GM12878 (cell line): ENCODE data around the gene IFT27. TPM values are rescaled to one million over a fixed set of nuclear protein-coding genes. Genes with fewer than 3 reads are reported as not detected.

Source experiments
- ATAC-seq: fragments of 200-7000 bp; cut with Tn5 transposase; 3 replicates; pipeline ENCODE4 v1.9.1; 2020; ENCODE audit warnings: mild to moderate bottlenecking, moderate library complexity
- BruUV-seq: library from RNA; stranded (reverse); fragments of 400-500 nt; replicated peaks from 2 replicates; lab custom pipeline; 2021; lab: Mats Ljungman, UMichigan
- CTCF ChIA-PET: fragments of 300-600 bp; sonication (Branson Sonifier 250); formaldehyde crosslinking; extraction: SDS; loops from one replicate; lab custom pipeline; 2021; ENCODE audit warnings: inconsistent platforms; lab: Yijun Ruan, JAX
- POLR2A ChIA-PET: fragments of 350-600 bp; formaldehyde crosslinking; extraction: SDS; loops from one replicate; lab custom pipeline; 2021; ENCODE audit warnings: inconsistent platforms; lab: Charles Lee
- RAD21 ChIA-PET: fragments of 300-600 bp; sonication (Branson Sonifier 250); formaldehyde crosslinking; loops from one replicate; lab custom pipeline; 2023; ENCODE audit warnings: antibody characterized with exemption; ENCODE audit not compliant: unreplicated experiment; lab: Charles Lee
- SMC1A ChIA-PET: fragments of 300-600 bp; sonication (Branson Sonifier 250); formaldehyde crosslinking; loops from one replicate; lab custom pipeline; 2023; ENCODE audit not compliant: unreplicated experiment, uncharacterized antibody; lab: Charles Lee
- DNase-seq: peaks from one replicate; pipeline ENCODE4 v3.0.0-alpha.2; 2011; ENCODE audit warnings: low read depth, low spot score
- FAIRE-seq: peaks from 3 replicates; lab custom pipeline; 2011; peaks lifted over from hg19 to GRCh38; lab: Jason Lieb, UNC
- H2AFZ ChIP-seq: 2 replicates; pipeline ENCODE4 v1.6.0; 2011; ENCODE audit warnings: low read depth, low read length, control low read depth; ENCODE audit not compliant: control insufficient read depth
- H3K27ac ChIP-seq: 2 replicates; pipeline ENCODE4 v1.5.1; 2011; ENCODE audit warnings: control low read depth; ENCODE audit not compliant: control insufficient read depth, insufficient read depth
- H3K27me3 ChIP-seq, 2 experiments: replicated peaks in 1 of 2; 2 replicates each; pipeline versions ENCODE4 v1.6.0 to v1.6.1; 2011; ENCODE audit warnings: low read length in 1 of 2; ENCODE audit not compliant: control insufficient read depth in 2 of 2, insufficient read depth in 2 of 2
- H3K36me3 ChIP-seq, 2 experiments: 2 replicates each; pipeline ENCODE4 v1.5.1; 2011; ENCODE audit warnings: low read length in 1 of 2; ENCODE audit not compliant: control insufficient read depth in 2 of 2, insufficient read depth in 2 of 2
- H3K4me1 ChIP-seq: 2 replicates; pipeline ENCODE4 v1.6.1; 2011; ENCODE audit warnings: mild to moderate bottlenecking, low read length, moderate library complexity, mixed read lengths; ENCODE audit not compliant: control insufficient read depth, insufficient read depth
- H3K4me2 ChIP-seq: 2 replicates; pipeline ENCODE4 v1.6.0; 2011; ENCODE audit warnings: control low read depth; ENCODE audit not compliant: control insufficient read depth, insufficient read depth
- H3K4me3 ChIP-seq: fragments of 200-600 bp; sonication (generic); 2 replicates; pipeline ENCODE4 v1.5.1; 2016
- H3K79me2 ChIP-seq: 2 replicates; pipeline ENCODE4 v1.6.0; 2011; ENCODE audit warnings: low read length; ENCODE audit not compliant: control insufficient read depth, insufficient read depth
- H3K9ac ChIP-seq: 2 replicates; pipeline ENCODE4 v1.8.0; 2011; ENCODE audit warnings: low read length, control low read depth, mixed read lengths; ENCODE audit not compliant: control insufficient read depth, insufficient read depth
- H3K9me3 ChIP-seq: replicated peaks from 3 replicates; pipeline ENCODE4 v1.5.1; 2011; ENCODE audit warnings: mild to moderate bottlenecking, low read length; ENCODE audit not compliant: control insufficient read depth, insufficient read depth
- H4K20me1 ChIP-seq: 2 replicates; pipeline ENCODE4 v1.6.0; 2011; ENCODE audit not compliant: control insufficient read depth, insufficient read depth
- SPI1 ChIP-seq: IDR thresholded peaks from 2 replicates; pipeline ENCODE4 v1.6.1; 2011; ENCODE audit warnings: low read depth, mild to moderate bottlenecking, low read length, moderate library complexity, borderline replicate concordance; ENCODE audit not compliant: insufficient read depth
- SUPT20H ChIP-seq: IDR thresholded peaks from 2 replicates; pipeline ENCODE4 v1.6.1; 2011; ENCODE audit warnings: low read depth, mild to moderate bottlenecking, low read length, moderate library complexity, borderline replicate concordance; ENCODE audit not compliant: control insufficient read depth
- WRNIP1 ChIP-seq: IDR thresholded peaks from 2 replicates; pipeline ENCODE4 v1.6.1; 2011; ENCODE audit warnings: low read depth, low read length, improper control_type of control experiment, borderline replicate concordance
- ZNF207 ChIP-seq: fragments of 450-650 bp; IDR thresholded peaks from 2 replicates; pipeline ENCODE4 v1.6.1; 2014; ENCODE audit warnings: antibody characterized with exemption, mild to moderate bottlenecking, borderline replicate concordance
- WGBS: methylation state at CpG from one replicate; pipeline ENCODE4 v1.1.6; 2016; ENCODE audit warnings: low lambda C conversion rate; ENCODE audit not compliant: insufficient replicate concordance, insufficient coverage; ENCODE audit errors: missing lambda C conversion rate; 5-methylcytosine and 5-hydroxymethylcytosine counted together
- in situ Hi-C: fragments of 300-500 bp; cut with MboI; formaldehyde crosslinking; loops from 9 replicates; pipeline ENCODE4 v1.14.3; 2018; ENCODE audit warnings: mixed read lengths
- intact Hi-C: fragments of 100-400 bp; cut with micrococcal nuclease; formaldehyde crosslinking; loops from one replicate; pipeline ENCODE4 v1.14.2; 2022; ENCODE audit not compliant: unreplicated experiment
- polyA plus RNA-seq, 11 experiments: library from polyadenylated mRNA; depleted of rRNA in 4 of 11; unstranded in 6 of 11; stranded (reverse) in 5 of 11; fragments of >200 nt; fragmentation: Nextera tagmentation in 4 of 11; fragmentation: Illumina TruSeq in 1 of 11; extraction: Ambion mirVana in 4 of 11; extraction: Trizol in 1 of 11; gene quantifications; 1 replicate in 1 of 11; 2 replicates in 10 of 11; pipeline versions ENCODE4 v1.2.1 to v1.2.3, GENCODE V29; 2011 to 2016; ENCODE audit warnings: inconsistent platforms in 2 of 11, missing spikeins in 2 of 11, low read depth in 1 of 11
- total RNA-seq, 4 experiments: library from RNA; depleted of rRNA in 3 of 4; stranded (reverse); fragments of >200 nt in 3 of 4; fragmentation: Illumina TruSeq in 1 of 4; extraction: Trizol in 1 of 4; gene quantifications; 2 replicates each; pipeline versions ENCODE4 v1.2.1 to v1.2.3, GENCODE V29; 2013 to 2021
- TF ChIP-seq, protein P1 (sequence below): IDR thresholded peaks from 2 replicates; pipeline ENCODE4 v1.6.1; 2011; ENCODE audit warnings: low read depth, mild to moderate bottlenecking, low read length, moderate library complexity, borderline replicate concordance; ENCODE audit errors: extremely low read depth

IFT27 gene
- total and polyA plus RNA-seq, 10 of the 15 experiments (the other 5 are each of a cell fraction or from before 2014, with no cell fraction given), result 2.7 to 32.5 (median 10.2) TPM

DNA sequence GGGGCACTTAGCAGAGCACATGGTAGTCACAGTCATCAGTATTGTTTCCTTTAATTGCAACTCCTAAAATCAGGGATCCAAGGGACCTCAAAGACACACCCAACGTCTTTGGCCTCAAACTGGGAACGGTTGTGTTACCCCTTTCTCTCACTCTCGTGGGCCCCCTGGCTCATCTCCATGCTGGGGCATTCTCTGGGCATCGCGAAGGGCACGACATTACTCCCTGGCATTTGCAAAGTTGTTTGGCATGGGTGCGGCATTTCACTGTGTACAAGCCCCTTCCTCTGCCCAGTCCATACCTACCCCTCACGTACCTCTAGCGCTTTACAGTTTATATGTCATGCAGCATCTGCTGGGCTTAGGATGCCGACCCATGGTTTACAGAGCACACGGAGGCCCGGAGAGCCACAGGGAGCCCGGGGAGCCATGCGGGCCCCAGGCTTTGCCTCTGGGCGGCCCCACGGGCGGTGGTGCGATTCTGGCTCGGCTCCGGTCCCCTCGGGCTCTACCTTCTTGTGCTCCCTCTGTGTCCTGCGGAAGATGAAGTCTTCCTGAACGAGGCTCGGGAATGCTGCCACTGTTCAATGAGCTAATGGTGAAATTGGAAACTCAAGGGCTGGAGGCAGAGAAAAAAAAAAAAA is 50.4 kb downstream of the IFT27 start (continued):
- TF ChIP-seq SUPT20H, result no peak
- TF ChIP-seq, all 136 proteins: peak for 0

DNA sequence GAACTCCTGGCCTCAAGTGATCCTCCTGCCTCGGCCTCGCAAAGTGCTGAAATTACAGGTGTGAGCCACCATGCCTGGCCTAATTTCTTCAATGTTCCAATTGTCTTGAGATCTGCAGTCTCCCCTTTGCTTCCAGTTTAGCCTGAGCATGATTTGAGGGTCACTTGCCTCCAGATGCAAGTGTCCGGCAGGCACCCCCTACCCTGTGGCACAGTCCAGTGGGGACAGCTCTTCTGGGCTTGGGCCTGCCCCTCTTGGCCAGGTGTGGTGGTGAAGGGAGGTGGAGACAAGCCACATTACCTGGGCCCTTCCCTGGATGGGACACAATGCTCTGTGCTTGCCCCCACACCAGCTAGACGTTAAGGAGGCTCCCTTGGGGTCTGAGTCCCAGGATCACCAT is 51.1 kb downstream of the IFT27 start:
- SMC1A ChIA-PET, result no interaction called here
- H3K4me1 ChIP-seq, result no peaks in the 10 kb centered on the region
- H3K9me3 ChIP-seq, result no peaks in the 10 kb centered on the region
- H3K4me3 ChIP-seq, result no peak overlapping the region
- H2AFZ ChIP-seq, result no peak overlapping the region
- peaks cover 0 to 5% of the 10 kb centered on the region in 2 experiments; a peak in 3 of 4 replicates for H3K27me3 ChIP-seq
- no TSS peak for BruUV-seq
- H4K20me1 ChIP-seq, result no peaks in the 10 kb centered on the region
- H3K9ac ChIP-seq, result no peak overlapping the region
- in situ Hi-C loops, result no loop called here
- DNase-seq (no peak), FAIRE-seq (no peak), ATAC-seq (no peak)
- H3K79me2 ChIP-seq, result no peaks in the 10 kb centered on the region
- 24% methylated on average over 4 of the region's 4 CpGs for WGBS
- no peak overlapping the region for H3K27ac ChIP-seq
- intact Hi-C loops, result no loop called here
- POLR2A ChIA-PET, result interaction anchor here (0.6 kb wide), 1 partner anchor 104 kb away, joined by 4 read pairs; no protein-coding TSS in a partner anchor
- RAD21 ChIA-PET, result no interaction called here
- no peak overlapping the region for H3K4me2 ChIP-seq
- CTCF ChIA-PET, result no interaction called here
- TF ChIP-seq WRNIP1 (no peak), SPI1 (no peak), ZNF207 (no peak)
- TF ChIP-seq, protein P1, sequence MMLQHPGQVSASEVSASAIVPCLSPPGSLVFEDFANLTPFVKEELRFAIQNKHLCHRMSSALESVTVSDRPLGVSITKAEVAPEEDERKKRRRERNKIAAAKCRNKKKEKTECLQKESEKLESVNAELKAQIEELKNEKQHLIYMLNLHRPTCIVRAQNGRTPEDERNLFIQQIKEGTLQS, result no peak
- TF ChIP-seq, all 136 proteins: peak for 0
- H3K36me3 ChIP-seq, result no peaks in the 10 kb centered on the region
